GM12878 (cell line): ENCODE data around the gene MGAT4B. TPM values are rescaled to one million over a fixed set of nuclear protein-coding genes. Genes with fewer than 3 reads are reported as not detected.

Experiments used
- CEBPB ChIP-seq, 2 experiments: fragments of 150-350 bp in 1 of 2; IDR thresholded peaks; 2 replicates each; pipeline ENCODE4 v1.6.1; 2012 to 2014; ENCODE audit warnings: low read depth in 2 of 2, low read length in 2 of 2, borderline replicate concordance in 1 of 2, inconsistent platforms in 1 of 2
- EP300 ChIP-seq, 2 experiments: fragments of 150-350 bp in 1 of 2; IDR thresholded peaks; 2 replicates each; pipeline ENCODE4 v1.6.1; 2011 to 2012; ENCODE audit warnings: low read depth in 2 of 2, low read length in 2 of 2, borderline replicate concordance in 1 of 2, improper control_type of control experiment in 1 of 2, inconsistent platforms in 1 of 2; ENCODE audit not compliant: control insufficient read depth in 1 of 2
- NBN ChIP-seq: fragments of 450-650 bp; IDR thresholded peaks from 2 replicates; pipeline ENCODE4 v1.6.1; 2016
- NFXL1 ChIP-seq: fragments of 450-650 bp; IDR thresholded peaks from 2 replicates; pipeline ENCODE4 v1.6.1; 2017; ENCODE audit warnings: antibody characterized with exemption, mild to moderate bottlenecking, borderline replicate concordance
- NFYB ChIP-seq: IDR thresholded peaks from 2 replicates; pipeline ENCODE4 v1.6.1; 2011; ENCODE audit warnings: low read depth, mild to moderate bottlenecking, low read length, improper control_type of control experiment, moderate library complexity; ENCODE audit not compliant: insufficient read depth
- PAX5 ChIP-seq: IDR thresholded peaks from 2 replicates; pipeline ENCODE4 v1.6.1; 2011; ENCODE audit warnings: low read depth, low read length, borderline replicate concordance
- POLR2A ChIP-seq: IDR thresholded peaks from 2 replicates; pipeline ENCODE4 v1.6.1; 2011; ENCODE audit warnings: low read depth, mild to moderate bottlenecking, low read length
- POLR2AphosphoS5 ChIP-seq: IDR thresholded peaks from 2 replicates; pipeline ENCODE4 v1.6.1; 2011; ENCODE audit warnings: mild to moderate bottlenecking, low read length, inconsistent platforms
- REST ChIP-seq: IDR thresholded peaks from 2 replicates; pipeline ENCODE4 v1.6.1; 2012; ENCODE audit warnings: mild to moderate bottlenecking, low read depth, low read length
- RUNX3 ChIP-seq: IDR thresholded peaks from 2 replicates; pipeline ENCODE4 v1.6.1; 2012; ENCODE audit warnings: low read length, inconsistent platforms
- SP1 ChIP-seq: IDR thresholded peaks from one replicate; pipeline ENCODE4 v1.6.1; 2011; ENCODE audit warnings: low read depth, low read length
- USF1 ChIP-seq: IDR thresholded peaks from 2 replicates; pipeline ENCODE4 v1.6.1; 2011; ENCODE audit warnings: borderline replicate concordance, low read depth, mild to moderate bottlenecking, moderate library complexity, mixed read lengths, low read length; ENCODE audit not compliant: insufficient read depth; ENCODE audit errors: extremely low read length
- YY1 ChIP-seq: IDR thresholded peaks from 2 replicates; pipeline ENCODE4 v1.6.1; 2011; ENCODE audit warnings: low read depth, mild to moderate bottlenecking, low read length
- ZBTB33 ChIP-seq: fragments of 450-650 bp; IDR thresholded peaks from 2 replicates; pipeline ENCODE4 v1.6.1; 2017; ENCODE audit warnings: mild to moderate bottlenecking
- ZNF207 ChIP-seq: fragments of 450-650 bp; IDR thresholded peaks from 2 replicates; pipeline ENCODE4 v1.6.1; 2014; ENCODE audit warnings: antibody characterized with exemption, mild to moderate bottlenecking, borderline replicate concordance
- ZNF622 ChIP-seq: fragments of 450-650 bp; IDR thresholded peaks from 2 replicates; pipeline ENCODE4 v1.6.1; 2017; ENCODE audit warnings: mild to moderate bottlenecking, inconsistent platforms
- ZNF687 ChIP-seq: fragments of 450-650 bp; IDR thresholded peaks from 2 replicates; pipeline ENCODE4 v1.6.1; 2017; ENCODE audit warnings: mild to moderate bottlenecking, moderate library complexity
- polyA plus RNA-seq, 11 experiments: library from polyadenylated mRNA; depleted of rRNA in 4 of 11; unstranded in 6 of 11; stranded (reverse) in 5 of 11; fragments of >200 nt; fragmentation: Nextera tagmentation in 4 of 11; fragmentation: Illumina TruSeq in 1 of 11; extraction: Ambion mirVana in 4 of 11; extraction: Trizol in 1 of 11; gene quantifications; 1 replicate in 1 of 11; 2 replicates in 10 of 11; pipeline versions ENCODE4 v1.2.1 to v1.2.3, GENCODE V29; 2011 to 2016; ENCODE audit warnings: inconsistent platforms in 2 of 11, missing spikeins in 2 of 11, low read depth in 1 of 11
- total RNA-seq, 4 experiments: library from RNA; depleted of rRNA in 3 of 4; stranded (reverse); fragments of >200 nt in 3 of 4; fragmentation: Illumina TruSeq in 1 of 4; extraction: Trizol in 1 of 4; gene quantifications; 2 replicates each; pipeline versions ENCODE4 v1.2.1 to v1.2.3, GENCODE V29; 2013 to 2021

The MGAT4B gene
- total and polyA plus RNA-seq, 10 of the 15 experiments (the other 5 are each of a cell fraction or from before 2014, with no cell fraction given): 0.60 to 82.5 (median 34.4) TPM; not detected in 1

- TF ChIP-seq REST (no peak), RUNX3 (peak; percentile 74), POLR2A (peak; percentile 66), ZBTB33 (no peak), EP300 (IDR thresholded peaks at IDR 0.05; ENCODE audit: borderline replicate concordance in 1 of 2, control insufficient read depth in 1 of 2, low read depth in 2 of 2, low read length in 2 of 2) (peak in 1 of 2 experiments; percentile 44; a peak in 1 of 4 replicates), USF1 (no peak), NBN (no peak), NFXL1 (0 out of 2 replicates have a peak, but pooled peaks have one; percentile 34), ZNF207 (peak; percentile 73; the same call in 1 of the 2 replicates), POLR2AphosphoS5 (peak; percentile 52), ZNF622 (no peak), YY1 (peak; percentile 47; the same call in 1 of the 2 replicates), NFYB (no peak), PAX5 (peak; percentile 20; the same call in 1 of the 2 replicates), ZNF687 (peak; percentile 77), CEBPB (IDR thresholded peaks at IDR 0.05; ENCODE audit: borderline replicate concordance in 1 of 2, low read depth in 2 of 2, low read length in 2 of 2) (no peak), SP1 (peak; percentile 8)
Observed at GRCh38 chr5:179795863-179796833, 10.5 kb downstream of the MGAT4B start (continued).
